Fibroblast of pulmonary artery (primary cell): Measurements from ENCODE around the gene GABRG3.

Experiments used
- DNase-seq: peaks from one replicate; pipeline ENCODE4 v3.0.0-alpha.2; 2010; ENCODE audit warnings: low read depth
- H3K4me3 ChIP-seq: replicated peaks from 2 replicates; pipeline ENCODE4 v1.5.1; 2011; ENCODE audit warnings: low read depth, mild to moderate bottlenecking, control low read depth, low read length, moderate library complexity
- TF ChIP-seq, protein P1 (sequence below): IDR thresholded peaks from 2 replicates; pipeline ENCODE4 v1.5.1; 2011; ENCODE audit warnings: mild to moderate bottlenecking, control low read depth, low read length, inconsistent platforms; ENCODE audit errors: missing control alignments

The GABRG3 gene

DNA sequence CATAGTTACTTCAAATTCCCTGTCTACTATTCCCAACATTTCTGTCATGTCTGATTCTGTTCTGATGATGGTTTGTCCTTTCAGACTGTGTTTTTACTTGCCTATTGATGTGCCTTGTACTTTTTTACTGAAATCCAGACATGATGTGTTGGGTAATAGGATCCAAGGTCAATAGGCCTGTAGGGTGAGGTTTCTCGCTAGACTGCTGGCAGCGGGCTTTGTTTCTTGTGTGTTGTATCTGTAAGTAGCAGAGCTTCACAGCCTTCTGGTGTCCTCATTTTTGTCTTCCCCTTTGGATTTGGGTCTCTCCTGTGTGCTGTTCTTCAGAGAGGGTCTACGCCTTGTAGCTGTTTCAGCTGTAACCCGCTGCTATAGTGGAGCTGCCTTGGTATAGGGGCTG lies 140.3 kb downstream of the GABRG3 start:
- TF ChIP-seq, protein P1, sequence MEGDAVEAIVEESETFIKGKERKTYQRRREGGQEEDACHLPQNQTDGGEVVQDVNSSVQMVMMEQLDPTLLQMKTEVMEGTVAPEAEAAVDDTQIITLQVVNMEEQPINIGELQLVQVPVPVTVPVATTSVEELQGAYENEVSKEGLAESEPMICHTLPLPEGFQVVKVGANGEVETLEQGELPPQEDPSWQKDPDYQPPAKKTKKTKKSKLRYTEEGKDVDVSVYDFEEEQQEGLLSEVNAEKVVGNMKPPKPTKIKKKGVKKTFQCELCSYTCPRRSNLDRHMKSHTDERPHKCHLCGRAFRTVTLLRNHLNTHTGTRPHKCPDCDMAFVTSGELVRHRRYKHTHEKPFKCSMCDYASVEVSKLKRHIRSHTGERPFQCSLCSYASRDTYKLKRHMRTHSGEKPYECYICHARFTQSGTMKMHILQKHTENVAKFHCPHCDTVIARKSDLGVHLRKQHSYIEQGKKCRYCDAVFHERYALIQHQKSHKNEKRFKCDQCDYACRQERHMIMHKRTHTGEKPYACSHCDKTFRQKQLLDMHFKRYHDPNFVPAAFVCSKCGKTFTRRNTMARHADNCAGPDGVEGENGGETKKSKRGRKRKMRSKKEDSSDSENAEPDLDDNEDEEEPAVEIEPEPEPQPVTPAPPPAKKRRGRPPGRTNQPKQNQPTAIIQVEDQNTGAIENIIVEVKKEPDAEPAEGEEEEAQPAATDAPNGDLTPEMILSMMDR: no peak
- no peak for DNase-seq
- no peak overlapping the region for H3K4me3 ChIP-seq

DNA sequence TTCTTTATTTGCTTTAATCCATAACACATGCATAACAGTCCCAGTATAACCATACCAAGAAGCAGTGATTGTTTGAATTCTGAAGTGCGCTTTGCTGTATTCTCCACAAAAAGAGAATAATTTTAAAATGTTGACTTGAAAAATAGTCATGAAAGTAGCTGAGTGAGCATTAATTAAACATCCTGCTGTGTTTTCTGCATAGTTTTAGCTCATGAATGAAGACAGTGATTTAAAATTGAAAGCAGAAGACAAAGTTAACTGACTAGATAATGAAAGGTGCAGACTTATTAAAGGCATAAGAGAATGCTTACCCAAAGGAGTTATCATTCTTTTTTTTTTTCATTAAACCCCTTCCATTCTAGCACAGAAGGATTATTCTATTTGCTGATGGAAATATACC lies 143.5 kb downstream of the GABRG3 start:
- TF ChIP-seq, protein P1: no peak
- DNase-seq: no peak

DNA sequence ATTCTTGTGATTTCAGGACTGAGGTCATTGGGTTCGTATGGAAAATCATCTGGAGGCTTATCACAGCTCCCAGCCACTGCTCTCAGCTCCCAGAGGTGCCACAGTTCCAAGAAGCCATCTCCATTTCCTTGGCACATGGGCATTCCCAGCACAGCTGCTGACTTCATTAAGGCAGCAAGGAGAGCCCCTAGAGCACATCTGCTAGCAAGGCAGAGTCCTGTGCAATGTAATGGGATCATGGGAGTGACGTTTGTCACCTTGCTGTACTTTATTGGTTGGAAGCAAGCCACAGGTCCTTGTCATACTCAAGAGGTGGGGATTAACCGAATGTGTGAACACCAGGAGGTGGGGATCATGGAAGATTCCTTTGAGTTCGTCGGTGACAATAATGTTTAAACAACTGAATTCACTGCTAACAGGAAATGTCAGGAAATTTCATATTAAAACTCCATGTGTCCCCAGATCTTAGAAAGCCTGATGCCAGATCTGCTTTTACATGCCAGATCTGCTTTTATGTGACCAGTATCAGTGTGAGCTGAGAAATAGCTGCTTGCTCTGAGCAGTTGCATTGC lies 148.8 kb downstream of the GABRG3 start:
- no peak for DNase-seq
- H3K4me3 ChIP-seq: no peak overlapping the region
- TF ChIP-seq, protein P1: no peak

More for the DNA sequence above, 143.5 kb downstream of the GABRG3 start:
- H3K4me3 ChIP-seq: no peak overlapping the region

DNA sequence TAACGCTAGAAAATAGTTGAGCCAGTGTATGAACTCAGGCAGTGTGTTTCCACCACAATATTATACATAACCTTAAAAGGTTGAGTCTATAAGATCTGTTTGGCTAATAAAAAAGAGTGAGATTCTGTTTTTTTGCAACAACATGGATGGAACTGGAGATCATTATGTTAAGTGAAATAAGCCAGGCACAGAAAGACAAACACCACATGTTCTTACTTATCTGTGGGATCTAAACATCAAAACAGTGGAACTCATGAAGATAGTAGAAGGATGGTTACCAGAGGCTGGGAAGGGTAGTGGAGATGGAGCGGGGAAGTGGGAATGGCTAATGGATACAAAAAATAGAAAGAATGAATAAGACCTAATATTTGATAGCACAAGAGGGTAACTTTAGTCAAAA lies 150.7 kb downstream of the GABRG3 start:
- TF ChIP-seq, protein P1: no peak
- no peak for DNase-seq

DNA sequence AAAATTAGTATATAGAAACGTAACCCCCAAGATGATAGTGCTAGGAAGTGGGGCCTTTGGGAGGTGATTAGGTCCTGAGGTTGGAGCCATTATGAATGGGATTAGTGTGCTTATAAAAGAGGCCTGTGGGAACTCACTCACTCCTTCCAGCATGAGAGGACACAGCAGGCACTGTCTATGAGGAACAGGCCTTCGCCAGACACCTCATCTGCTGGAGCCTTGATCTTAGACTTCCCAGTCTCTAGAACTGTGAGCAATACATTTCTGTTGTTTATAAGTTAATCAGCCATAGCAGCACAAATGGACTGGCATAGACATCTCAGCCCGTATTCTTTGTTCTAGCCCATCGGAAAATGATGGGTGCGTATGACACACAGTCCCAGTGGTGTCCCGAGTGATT lies 152.3 kb downstream of the GABRG3 start:
- H3K4me3 ChIP-seq: no peak overlapping the region
- TF ChIP-seq, protein P1: no peak
- DNase-seq: no peak

More for the DNA sequence above, 150.7 kb downstream of the GABRG3 start:
- H3K4me3 ChIP-seq: no peak overlapping the region

DNA sequence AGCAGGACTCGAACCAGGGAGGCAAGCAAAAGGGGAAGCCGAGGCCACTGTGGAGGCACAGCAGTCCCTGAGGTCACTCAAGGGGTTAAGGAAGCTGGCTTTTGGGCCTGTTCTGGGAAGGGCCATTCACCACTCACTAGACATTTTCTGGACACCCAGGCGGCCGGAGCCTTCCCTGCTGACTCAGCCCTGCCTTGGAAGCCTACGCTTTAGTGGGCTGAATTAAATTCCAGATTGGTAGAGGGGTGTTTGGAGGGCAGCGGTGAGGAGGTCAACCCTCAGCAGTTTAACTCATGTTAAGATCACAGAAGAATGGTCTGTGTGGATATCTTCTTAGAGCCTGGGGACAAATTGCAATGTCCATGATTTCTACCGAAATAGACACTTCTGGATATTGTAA lies 152.8 kb downstream of the GABRG3 start:
- TF ChIP-seq, protein P1: no peak
- DNase-seq: no peak
- no peak overlapping the region for H3K4me3 ChIP-seq

DNA sequence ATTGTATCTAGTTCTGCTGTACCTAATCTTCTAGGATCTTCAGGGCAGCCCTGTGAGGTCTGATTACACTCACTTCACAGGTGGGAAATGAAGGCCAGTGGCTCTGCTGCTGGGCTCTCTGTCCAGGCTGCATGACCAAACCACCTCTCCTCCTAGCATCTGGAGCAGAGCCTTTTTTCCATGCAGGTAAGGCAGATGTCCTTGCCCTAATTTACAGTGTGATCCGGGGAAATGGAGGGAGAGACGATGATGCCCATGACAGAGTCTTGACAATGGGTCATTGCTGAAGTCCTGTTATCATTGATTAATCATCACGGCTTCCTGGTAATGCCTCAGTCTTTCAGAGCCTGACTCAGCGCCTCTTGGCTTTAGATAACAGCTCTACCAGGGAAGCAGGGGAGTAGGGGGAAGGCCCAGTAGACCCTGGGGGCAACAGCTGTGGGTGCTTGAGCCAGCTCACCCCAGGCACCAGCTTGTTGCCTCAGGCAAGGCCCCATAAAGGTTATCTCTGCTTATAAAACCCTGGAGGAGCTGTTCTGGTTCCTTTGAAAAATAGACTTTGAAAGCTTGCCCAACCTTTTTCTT lies 153.4 kb downstream of the GABRG3 start:
- DNase-seq: no peak
- TF ChIP-seq, protein P1: no peak
- H3K4me3 ChIP-seq: no peak overlapping the region
